Stimulated activated CD8-positive, alpha-beta memory T cell treated with anti-CD3 and anti-CD28 coated beads, Interleukin-15, amount 100 ng/mL, for 1 hour (primary cell): ENCODE data around the gene TMEM45A.

Experiments used
- DNase-seq: peaks from one replicate; pipeline ENCODE4 v3.0.0-alpha.2; 2020; ENCODE audit warnings: low read depth

The TMEM45A gene

DNA sequence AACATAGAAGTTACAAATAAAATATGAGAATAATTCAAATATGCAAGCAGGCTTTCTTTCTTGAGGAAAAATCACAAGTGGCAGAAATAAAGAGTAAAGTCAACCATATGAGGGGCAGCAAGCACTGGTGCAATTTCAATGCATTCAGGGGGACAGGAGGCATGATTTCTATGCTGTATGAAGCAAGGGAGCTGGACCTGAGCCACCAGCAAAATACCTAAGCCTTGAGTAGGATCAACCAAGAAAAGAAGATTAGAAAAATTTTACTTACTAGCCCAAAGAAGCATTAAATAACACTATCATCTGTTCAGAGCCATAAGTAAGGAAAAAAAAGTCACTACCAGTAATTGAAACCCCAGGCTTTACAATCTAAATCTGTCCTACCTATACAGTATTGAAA lies 123.3 kb downstream of the TMEM45A start:
- no peak for DNase-seq

DNA sequence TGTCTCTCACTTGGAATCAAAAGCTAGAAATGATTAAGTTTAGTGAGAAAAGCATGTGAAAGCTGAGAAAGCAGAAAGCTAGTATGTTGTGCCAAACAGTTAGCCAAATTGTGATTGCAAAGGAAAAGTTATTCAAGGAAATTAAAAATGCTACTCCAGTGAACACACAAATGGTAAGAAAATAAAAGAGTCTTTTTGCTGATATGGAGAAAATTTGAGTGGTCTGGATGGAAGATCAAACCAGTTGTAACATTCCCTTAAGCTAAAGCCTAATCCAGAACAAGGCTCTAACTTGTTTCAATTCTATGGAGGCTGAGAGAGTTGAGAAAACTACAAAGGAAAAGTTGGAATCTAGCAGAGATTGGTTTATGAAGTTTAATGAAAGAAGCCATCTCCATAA lies 128.8 kb downstream of the TMEM45A start:
- no peak for DNase-seq
